Trophoblast cell (in vitro differentiated cells and primary cell): ENCODE results near the gene KLF3.

Experiments
- DNase-seq, 2 donors: peaks; one replicate each; pipeline ENCODE4 v3.0.0-alpha.2; 2016
- H2AFZ ChIP-seq: 2 replicates; pipeline ENCODE4 v1.6.1; 2013; ENCODE audit warnings: low read length, moderate library complexity, mild to moderate bottlenecking; ENCODE audit not compliant: insufficient read depth, poor library complexity
- H2AK5ac ChIP-seq: 2 replicates; pipeline ENCODE4 v1.6.1; 2013; ENCODE audit warnings: mild to moderate bottlenecking, low read length
- H2BK120ac ChIP-seq: 2 replicates; pipeline ENCODE4 v1.6.1; 2013; ENCODE audit warnings: low read length, mild to moderate bottlenecking, moderate library complexity; ENCODE audit not compliant: insufficient read depth, poor library complexity
- H2BK12ac ChIP-seq: 2 replicates; pipeline ENCODE4 v1.6.1; 2013; ENCODE audit warnings: mild to moderate bottlenecking, low read length, moderate library complexity
- H2BK5ac ChIP-seq: 2 replicates; pipeline ENCODE4 v1.6.1; 2013; ENCODE audit warnings: low read length, low read depth, moderate library complexity, mild to moderate bottlenecking; ENCODE audit not compliant: poor library complexity
- H3K14ac ChIP-seq: 2 replicates; pipeline ENCODE4 v1.6.1; 2013; ENCODE audit warnings: mild to moderate bottlenecking, low read length
- H3K18ac ChIP-seq: 2 replicates; pipeline ENCODE4 v1.6.1; 2013; ENCODE audit warnings: mild to moderate bottlenecking, low read length
- H3K23ac ChIP-seq: 2 replicates; pipeline ENCODE4 v1.6.1; 2013; ENCODE audit warnings: low read length
- H3K27ac ChIP-seq: 2 replicates; pipeline ENCODE4 v1.5.1; 2013; ENCODE audit warnings: low read depth, mild to moderate bottlenecking, inconsistent platforms, low read length, moderate library complexity
- H3K27me3 ChIP-seq: 2 replicates; pipeline ENCODE4 v1.6.1; 2013; ENCODE audit warnings: inconsistent platforms, mild to moderate bottlenecking, low read length, moderate library complexity; ENCODE audit not compliant: insufficient read depth
- H3K36me3 ChIP-seq, 2 experiments: 1 replicate in 1 of 2; 2 replicates in 1 of 2; pipeline ENCODE4 v1.6.1; 2013; ENCODE audit warnings: low read length in 2 of 2, mild to moderate bottlenecking in 2 of 2, moderate library complexity in 1 of 2; ENCODE audit not compliant: insufficient read depth in 2 of 2, control insufficient read depth in 1 of 2
- H3K4ac ChIP-seq: 2 replicates; pipeline ENCODE4 v1.6.1; 2013; ENCODE audit warnings: low read depth, mild to moderate bottlenecking, low read length, moderate library complexity
- H3K4me1 ChIP-seq, 2 experiments: 1 replicate in 1 of 2; 2 replicates in 1 of 2; pipeline ENCODE4 v1.6.1; 2013; ENCODE audit warnings: low read length in 2 of 2, mild to moderate bottlenecking in 2 of 2, moderate library complexity in 1 of 2; ENCODE audit not compliant: insufficient read depth in 2 of 2, control insufficient read depth in 1 of 2
- H3K4me2 ChIP-seq: 2 replicates; pipeline ENCODE4 v1.6.1; 2013; ENCODE audit warnings: inconsistent platforms, mild to moderate bottlenecking, low read length, moderate library complexity
- H3K4me3 ChIP-seq: 2 replicates; pipeline ENCODE4 v1.5.1; 2013; ENCODE audit warnings: mild to moderate bottlenecking, low read depth, low read length, inconsistent platforms
- H3K79me1 ChIP-seq: one replicate; pipeline ENCODE4 v1.6.1; 2013; ENCODE audit warnings: low read length
- H3K79me2 ChIP-seq: 2 replicates; pipeline ENCODE4 v1.6.1; 2013; ENCODE audit warnings: low read length, mild to moderate bottlenecking; ENCODE audit not compliant: control insufficient read depth, insufficient read depth, poor library complexity
- H3K9ac ChIP-seq: 2 replicates; pipeline ENCODE4 v1.6.1; 2013; ENCODE audit warnings: mild to moderate bottlenecking, low read length
- H3K9me3 ChIP-seq: 2 replicates; pipeline ENCODE4 v1.6.1; 2013; ENCODE audit warnings: low read depth, mild to moderate bottlenecking, control low read depth, inconsistent platforms, low read length; ENCODE audit not compliant: insufficient read depth
- H4K12ac ChIP-seq: 2 replicates; pipeline ENCODE4 v1.6.1; 2013; ENCODE audit warnings: low read depth, mild to moderate bottlenecking, low read length, moderate library complexity
- H4K8ac ChIP-seq: 2 replicates; pipeline ENCODE4 v1.6.1; 2013; ENCODE audit warnings: low read depth, mild to moderate bottlenecking, low read length, moderate library complexity
- H4K91ac ChIP-seq: one replicate; pipeline ENCODE4 v1.6.1; 2013; ENCODE audit warnings: low read depth, mild to moderate bottlenecking, low read length, moderate library complexity
- WGBS: extraction: QIAGEN DNeasy Blood & Tissue Kit; methylation state at CpG from one replicate; pipeline ENCODE4 v1.1.7; 2013; ENCODE audit warnings: missing lambda C conversion rate; ENCODE audit not compliant: insufficient read length, insufficient coverage; ENCODE audit errors: extremely low coverage; 5-methylcytosine and 5-hydroxymethylcytosine counted together

The KLF3 gene

GRCh38 chr4:38668203-38668971 is 4.4 kb downstream of the KLF3 start:
- H2AK5ac ChIP-seq = no peak overlapping the region
- peaks cover 0 to 2% of the 10 kb centered on the region in 2 experiments for H3K36me3 ChIP-seq
- H2BK5ac ChIP-seq = no peak overlapping the region
- no peaks in the 10 kb centered on the region for H3K9me3 ChIP-seq
- WGBS = no CpG with 5 or more reads among the region's 2 CpGs
- H3K9ac ChIP-seq = no peak overlapping the region
- peaks cover 34% of the 10 kb centered on the region for H3K79me2 ChIP-seq
- H2BK12ac ChIP-seq = no peak overlapping the region
- no peak overlapping the region for H3K4me3 ChIP-seq
- no peak overlapping the region for H2AFZ ChIP-seq
- no peak overlapping the region for H2BK120ac ChIP-seq
- no peak overlapping the region for H3K4me2 ChIP-seq
- H4K91ac ChIP-seq = no peak overlapping the region
- H3K4me1 ChIP-seq = peaks cover 22 to 29% of the 10 kb centered on the region in 2 experiments
- no peak overlapping the region for H4K12ac ChIP-seq
- no peak overlapping the region for H3K4ac ChIP-seq
- no peak overlapping the region for H4K8ac ChIP-seq
- no peak overlapping the region for H3K14ac ChIP-seq
- H3K79me1 ChIP-seq = peaks cover 19% of the 10 kb centered on the region
- no peaks in the 10 kb centered on the region for H3K27me3 ChIP-seq
- no peak overlapping the region for H3K23ac ChIP-seq
- no peak overlapping the region for H3K18ac ChIP-seq
- DNase-seq = no peak
- no peak overlapping the region for H3K27ac ChIP-seq

GRCh38 chr4:38669208-38669607 is 5.2 kb downstream of the KLF3 start:
- H2AK5ac ChIP-seq = no peak overlapping the region
- no CpG with 5 or more reads among the region's 3 CpGs for WGBS
- H3K27ac ChIP-seq = peak overlapping the region; percentile 60
- H3K4ac ChIP-seq = peak overlapping the region; percentile 84
- H4K8ac ChIP-seq = peak overlapping the region; percentile 7
- H3K9me3 ChIP-seq = no peaks in the 10 kb centered on the region
- no peaks in the 10 kb centered on the region for H3K27me3 ChIP-seq
- H3K18ac ChIP-seq = no peak overlapping the region
- no peak for DNase-seq
- no peak overlapping the region for H3K14ac ChIP-seq
- no peak overlapping the region for H2BK12ac ChIP-seq
- no peak overlapping the region for H3K4me2 ChIP-seq
- peaks cover 14% of the 10 kb centered on the region for H3K79me1 ChIP-seq
- peak overlapping the region; percentile 59 for H2BK5ac ChIP-seq
- H4K12ac ChIP-seq = no peak overlapping the region
- no peak overlapping the region for H4K91ac ChIP-seq
- H3K23ac ChIP-seq = no peak overlapping the region
- H3K4me1 ChIP-seq = peaks cover 26 to 33% of the 10 kb centered on the region in 2 experiments
- H2AFZ ChIP-seq = no peak overlapping the region
- H3K36me3 ChIP-seq = peaks cover 0 to 2% of the 10 kb centered on the region in 2 experiments
- H2BK120ac ChIP-seq = no peak overlapping the region
- H3K4me3 ChIP-seq = no peak overlapping the region
- peaks cover 31% of the 10 kb centered on the region for H3K79me2 ChIP-seq
- no peak overlapping the region for H3K9ac ChIP-seq

GRCh38 chr4:38670109-38670901 is 6.3 kb downstream of the KLF3 start:
- Histone ChIP-seq H2BK5ac (peak overlapping the region; percentile 4), H3K27me3 (no peaks in the 10 kb centered on the region), H2BK12ac (peak overlapping the region; percentile 69), H3K79me1 (peaks cover 6% of the 10 kb centered on the region), H3K27ac (no peak overlapping the region), H4K12ac (no peak overlapping the region), H3K18ac (peak overlapping the region; percentile 87), H2AFZ (no peak overlapping the region), H4K8ac (no peak overlapping the region), H3K4me3 (no peak overlapping the region), H3K36me3 (peaks cover 0 to 2% of the 10 kb centered on the region in 2 experiments), H3K4me1 (peaks cover 26 to 35% of the 10 kb centered on the region in 2 experiments), H3K9ac (no peak overlapping the region), H3K9me3 (no peaks in the 10 kb centered on the region), H4K91ac (no peak overlapping the region), H3K4me2 (no peak overlapping the region), H3K79me2 (peaks cover 23% of the 10 kb centered on the region), H3K4ac (peak overlapping the region; percentile 85), H3K14ac (no peak overlapping the region), H3K23ac (no peak overlapping the region), H2BK120ac (no peak overlapping the region), H2AK5ac (no peak overlapping the region)
- DNase-seq = no peak
- WGBS = no CpG with 5 or more reads among the region's 6 CpGs

- H3K79me1 ChIP-seq = peaks cover 6% of the 10 kb centered on the region
Measured at GRCh38 chr4:38670939-38671591, 7.1 kb downstream of the KLF3 start.

More at GRCh38 chr4:38670939-38671591, 7.1 kb downstream of the KLF3 start:
- Histone ChIP-seq H3K27ac (no peak overlapping the region), H2AK5ac (no peak overlapping the region), H3K4me3 (no peak overlapping the region), H2BK12ac (no peak overlapping the region), H3K23ac (no peak overlapping the region), H3K9me3 (no peaks in the 10 kb centered on the region), H2AFZ (no peak overlapping the region), H2BK120ac (no peak overlapping the region), H3K79me2 (peaks cover 23% of the 10 kb centered on the region), H4K91ac (no peak overlapping the region), H4K8ac (no peak overlapping the region), H3K4me1 (peaks cover 26 to 35% of the 10 kb centered on the region in 2 experiments), H3K9ac (no peak overlapping the region), H3K4me2 (no peak overlapping the region), H3K36me3 (peaks cover 0 to 2% of the 10 kb centered on the region in 2 experiments), H3K18ac (no peak overlapping the region), H2BK5ac (no peak overlapping the region), H3K4ac (peak overlapping the region; percentile 68), H3K14ac (no peak overlapping the region), H4K12ac (no peak overlapping the region), H3K27me3 (no peaks in the 10 kb centered on the region)
- WGBS = no CpG with 5 or more reads among the region's 10 CpGs
- no peak for DNase-seq
